Activated naive CD4-positive, alpha-beta T cell treated with anti-CD3 and anti-CD28 coated beads, Interleukin-2, amount 10 ng/mL, durations not matched to agents 7 days and 5 days (primary cell): ENCODE data around the gene UGT1A9.

Source experiments
- CTCF ChIA-PET: fragments of 350-600 bp; sonication (Branson Sonifier 250); formaldehyde crosslinking; loops from one replicate; lab custom pipeline; 2021; ENCODE audit warnings: antibody characterized with exemption; lab: Charles Lee
- DNase-seq: peaks from one replicate; pipeline ENCODE4 v3.0.0-alpha.2; 2020
- H3K27ac Mint-ChIP-seq: one replicate; pipeline ENCODE4 v1.8.0; 2021; ENCODE audit warnings: mild to moderate bottlenecking, moderate library complexity, mixed read lengths
- H3K27me3 Mint-ChIP-seq: one replicate; pipeline ENCODE4 v1.8.0; 2021; ENCODE audit warnings: mild to moderate bottlenecking, mixed read lengths
- H3K36me3 Mint-ChIP-seq: one replicate; pipeline ENCODE4 v1.8.0; 2021; ENCODE audit warnings: mixed read lengths
- H3K4me1 Mint-ChIP-seq: one replicate; pipeline ENCODE4 v1.8.0; 2021; ENCODE audit warnings: mixed read lengths
- H3K4me3 Mint-ChIP-seq: one replicate; pipeline ENCODE4 v1.8.0; 2021; ENCODE audit warnings: mild to moderate bottlenecking, moderate library complexity, mixed read lengths
- H3K9me3 Mint-ChIP-seq: one replicate; pipeline ENCODE4 v1.8.0; 2021; ENCODE audit warnings: mixed read lengths

UGT1A9 gene

GRCh38 chr2:233822101-233822771 is 150.5 kb downstream of the UGT1A9 start:
- H3K4me1 Mint-ChIP-seq, result no peaks in the 10 kb centered on the region
- peaks cover 17% of the 10 kb centered on the region for H3K27me3 Mint-ChIP-seq
- no peaks in the 10 kb centered on the region for H3K9me3 Mint-ChIP-seq
- CTCF ChIA-PET, result no interaction called here
- H3K27ac Mint-ChIP-seq, result no peak overlapping the region
- DNase-seq, result peak; percentile 17
- no peaks in the 10 kb centered on the region for H3K36me3 Mint-ChIP-seq
- H3K4me3 Mint-ChIP-seq, result no peak overlapping the region
